ENCODE results near the gene CASP7. TPM values are rescaled to one million over a fixed set of nuclear protein-coding genes. Genes with fewer than 3 reads are reported as not detected.

CASP7 gene
- total RNA-seq, 1 experiment from 2014 or later: 30.7 TPM

GRCh38 chr10:113732160-113732881 is 52.6 kb downstream of the CASP7 start:
- Histone ChIP-seq H3K27me3 (no peaks in the 10 kb centered on the region), H3K4me3 (no peak overlapping the region), H3K9me3 (no peaks in the 10 kb centered on the region), H3K36me3 (peaks cover 8% of the 10 kb centered on the region)
- DNase-seq: no peak

- H3K9me3 ChIP-seq: no peaks in the 10 kb centered on the region
- no peak for DNase-seq
- H3K4me3 ChIP-seq: no peak overlapping the region
- H3K36me3 ChIP-seq: peaks cover 8% of the 10 kb centered on the region
- H3K27me3 ChIP-seq: no peaks in the 10 kb centered on the region
Observed at GRCh38 chr10:113732966-113733365, 53.3 kb downstream of the CASP7 start.

GRCh38 chr10:113733635-113734034 is 53.9 kb downstream of the CASP7 start:
- Histone ChIP-seq H3K9me3 (no peaks in the 10 kb centered on the region), H3K36me3 (peaks cover 6% of the 10 kb centered on the region), H3K4me3 (no peak overlapping the region), H3K27me3 (no peaks in the 10 kb centered on the region)
- DNase-seq: no peak

GRCh38 chr10:113735913-113736312 is 56.2 kb downstream of the CASP7 start:
- no peaks in the 10 kb centered on the region for H3K9me3 ChIP-seq
- no peaks in the 10 kb centered on the region for H3K27me3 ChIP-seq
- no peaks in the 10 kb centered on the region for H3K36me3 ChIP-seq
- DNase-seq: no peak
- no peak overlapping the region for H3K4me3 ChIP-seq

GRCh38 chr10:113736576-113736975 is 56.9 kb downstream of the CASP7 start:
- H3K4me3 ChIP-seq: no peak overlapping the region
- no peaks in the 10 kb centered on the region for H3K27me3 ChIP-seq
- no peaks in the 10 kb centered on the region for H3K9me3 ChIP-seq
- no peak for DNase-seq
- no peaks in the 10 kb centered on the region for H3K36me3 ChIP-seq

GRCh38 chr10:113739031-113739430 is 59.3 kb downstream of the CASP7 start:
- Histone ChIP-seq H3K9me3 (no peaks in the 10 kb centered on the region), H3K36me3 (no peaks in the 10 kb centered on the region), H3K4me3 (no peak overlapping the region), H3K27me3 (peaks cover 2% of the 10 kb centered on the region; the same call in 1 of the 2 replicates)
- no peak for DNase-seq

- DNase-seq: no peak
- Histone ChIP-seq H3K36me3 (no peaks in the 10 kb centered on the region), H3K27me3 (peaks cover 2% of the 10 kb centered on the region; the same call in 1 of the 2 replicates), H3K4me3 (no peak overlapping the region), H3K9me3 (no peaks in the 10 kb centered on the region)
Observed at GRCh38 chr10:113739577-113739976, 59.9 kb downstream of the CASP7 start.

- Histone ChIP-seq H3K4me3 (no peak overlapping the region), H3K36me3 (no peaks in the 10 kb centered on the region), H3K27me3 (peaks cover 2% of the 10 kb centered on the region; the same call in 1 of the 2 replicates), H3K9me3 (no peaks in the 10 kb centered on the region)
- DNase-seq: no peak
Observed at GRCh38 chr10:113740850-113741249, 61.1 kb downstream of the CASP7 start.

- Histone ChIP-seq H3K9me3 (no peaks in the 10 kb centered on the region), H3K4me3 (no peak overlapping the region), H3K36me3 (no peaks in the 10 kb centered on the region), H3K27me3 (peaks cover 2% of the 10 kb centered on the region; the same call in 1 of the 2 replicates)
- no peak for DNase-seq
Observed at GRCh38 chr10:113742466-113742865, 62.8 kb downstream of the CASP7 start.

- no peak for DNase-seq
- no peak overlapping the region for H3K4me3 ChIP-seq
- H3K9me3 ChIP-seq: no peaks in the 10 kb centered on the region
- no peaks in the 10 kb centered on the region for H3K36me3 ChIP-seq
- peaks cover 2% of the 10 kb centered on the region; the same call in 1 of the 2 replicates for H3K27me3 ChIP-seq
Observed at GRCh38 chr10:113743594-113743993, 63.9 kb downstream of the CASP7 start.

- no peak overlapping the region for H3K4me3 ChIP-seq
- no peak for DNase-seq
- no peaks in the 10 kb centered on the region for H3K36me3 ChIP-seq
- peaks cover 2% of the 10 kb centered on the region; the same call in 1 of the 2 replicates for H3K27me3 ChIP-seq
- no peaks in the 10 kb centered on the region for H3K9me3 ChIP-seq
Observed at GRCh38 chr10:113745374-113745773, 65.7 kb downstream of the CASP7 start.

GRCh38 chr10:113746217-113746957 is 66.7 kb downstream of the CASP7 start:
- H3K9me3 ChIP-seq: no peaks in the 10 kb centered on the region
- H3K36me3 ChIP-seq: no peaks in the 10 kb centered on the region
- H3K27me3 ChIP-seq: peaks cover 2% of the 10 kb centered on the region; the same call in 1 of the 2 replicates
- H3K4me3 ChIP-seq: no peak overlapping the region
- no peak for DNase-seq

GRCh38 chr10:113751181-113751732 is 71.5 kb downstream of the CASP7 start, which contains the start of gene PLEKHS1:
PLEKHS1 (plus strand) TSS chr10:113751682; CDS start chr10:113755278, 3,596 bp downstream.
- no peak for DNase-seq
- H3K36me3 ChIP-seq: no peaks in the 10 kb centered on the region
- H3K9me3 ChIP-seq: no peaks in the 10 kb centered on the region
- H3K27me3 ChIP-seq: no peaks in the 10 kb centered on the region
- no peak within 1 kb of the TSS for H3K4me3 ChIP-seq

- DNase-seq: no peak
- H3K27me3 ChIP-seq: no peaks in the 10 kb centered on the region
- H3K36me3 ChIP-seq: no peaks in the 10 kb centered on the region
- H3K4me3 ChIP-seq: no peak overlapping the region
- no peaks in the 10 kb centered on the region for H3K9me3 ChIP-seq
Observed at GRCh38 chr10:113752553-113752952, 72.8 kb downstream of the CASP7 start.

GRCh38 chr10:113753020-113753692 is 73.4 kb downstream of the CASP7 start:
- H3K36me3 ChIP-seq: no peaks in the 10 kb centered on the region
- H3K9me3 ChIP-seq: no peaks in the 10 kb centered on the region
- H3K4me3 ChIP-seq: no peak overlapping the region
- DNase-seq: no peak
- H3K27me3 ChIP-seq: no peaks in the 10 kb centered on the region

GRCh38 chr10:113754125-113754524 is 74.4 kb downstream of the CASP7 start:
- Histone ChIP-seq H3K9me3 (no peaks in the 10 kb centered on the region), H3K4me3 (no peak overlapping the region), H3K27me3 (no peaks in the 10 kb centered on the region), H3K36me3 (no peaks in the 10 kb centered on the region)
- no peak for DNase-seq

GRCh38 chr10:113754768-113755167 is 75.1 kb downstream of the CASP7 start:
- no peak for DNase-seq
- Histone ChIP-seq H3K9me3 (no peaks in the 10 kb centered on the region), H3K27me3 (no peaks in the 10 kb centered on the region), H3K4me3 (no peak overlapping the region), H3K36me3 (no peaks in the 10 kb centered on the region)

Data from MG63 (cell line).